Dedifferentiated amniotic fluid mesenchymal stem cell (primary cell): ENCODE measurements around the gene MNT.

Experiments used
- DNase-seq: peaks from one replicate; pipeline ENCODE4 v3.0.0-alpha.2; 2016; ENCODE audit errors: extremely low spot score

Gene MNT

DNA sequence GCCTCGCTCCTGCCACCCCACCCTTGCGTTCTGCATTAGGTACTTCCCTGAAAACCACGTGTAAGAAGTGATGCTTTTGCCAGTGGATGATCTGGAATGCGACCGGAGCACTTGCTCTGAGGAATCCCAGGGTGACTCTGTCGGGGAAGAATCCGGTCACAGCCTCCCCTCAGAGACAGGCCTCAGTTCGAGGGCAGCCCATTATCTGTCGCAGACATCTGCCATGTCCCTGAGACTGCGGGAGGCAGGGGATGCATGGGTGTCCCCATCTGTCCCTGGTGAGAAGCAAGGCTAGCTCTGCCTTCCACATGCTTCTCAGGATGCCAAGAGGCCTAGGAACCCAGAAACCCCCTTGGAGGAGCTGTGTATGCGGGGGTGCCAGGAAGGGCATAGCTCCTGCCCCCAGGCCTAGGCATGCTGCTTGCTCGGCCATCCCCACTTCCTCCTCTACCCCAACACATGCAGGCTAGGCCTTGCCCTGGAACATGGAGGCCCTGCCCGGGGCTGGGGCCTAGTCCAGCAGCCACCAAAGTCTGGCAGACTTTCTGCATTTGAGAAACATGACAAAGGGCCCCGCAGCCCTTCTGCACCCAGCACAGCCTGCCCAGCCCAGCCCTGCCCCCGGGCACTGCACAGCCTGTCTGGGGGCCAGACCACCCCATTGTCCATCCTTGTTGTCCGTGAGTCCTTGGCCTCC, 20.5 kb downstream of the MNT start:
- no peak for DNase-seq

DNA sequence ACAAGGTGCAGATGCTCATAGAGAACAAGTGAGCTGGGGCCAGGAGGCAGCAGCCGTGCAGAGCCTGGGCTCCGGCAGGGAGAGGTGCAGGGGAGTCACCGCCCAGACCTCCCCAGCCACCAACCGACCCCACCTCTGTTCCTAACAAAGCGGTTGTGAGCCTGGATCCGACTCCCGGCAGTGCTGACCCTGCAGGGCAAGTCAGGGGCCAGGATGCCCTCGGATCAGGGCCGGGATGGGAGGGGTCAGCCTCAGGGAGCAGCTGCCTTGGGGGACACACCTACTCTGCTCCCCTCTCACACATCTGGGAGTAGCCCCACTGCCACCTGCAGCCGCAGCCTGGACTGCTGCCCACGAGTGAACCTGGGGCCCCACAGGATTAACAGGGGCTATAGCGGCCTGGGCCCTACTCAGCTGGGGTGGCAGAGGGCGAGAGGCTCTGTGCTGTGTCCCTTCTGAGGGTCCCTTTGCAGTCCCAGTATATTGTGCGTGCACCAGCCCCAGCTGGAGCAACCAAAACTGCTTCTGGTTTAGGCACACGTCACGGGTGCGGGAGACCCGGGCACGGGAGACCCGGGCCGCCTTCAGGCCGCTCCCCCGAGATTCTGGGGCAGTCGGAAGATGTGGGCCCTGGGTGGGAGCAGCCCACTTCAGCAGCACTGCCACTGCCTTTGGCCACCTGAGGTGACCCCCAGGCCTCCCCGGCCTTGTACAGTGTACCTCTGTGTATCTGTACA, 21.2 kb downstream of the MNT start:
- no peak for DNase-seq

DNA sequence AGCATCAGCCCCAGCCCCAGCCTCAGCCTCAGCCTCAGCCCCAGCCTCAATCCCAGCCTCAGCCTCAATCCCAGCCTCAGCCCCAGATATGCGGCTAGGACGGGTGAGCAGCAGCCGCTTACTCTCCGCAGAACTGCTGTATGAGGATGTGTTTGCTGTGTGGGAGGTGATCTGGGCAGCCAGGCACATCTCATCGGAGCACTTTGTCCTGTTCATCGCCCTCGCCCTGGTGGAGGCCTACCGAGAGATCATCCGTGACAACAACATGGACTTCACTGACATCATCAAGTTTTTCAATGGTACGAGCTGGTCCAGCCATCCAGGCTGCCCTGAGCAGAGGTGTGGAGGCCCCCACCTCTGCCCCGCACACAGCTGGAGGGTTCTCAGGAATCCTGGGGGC, 22.0 kb downstream of the MNT start:
- DNase-seq, result no peak

DNA sequence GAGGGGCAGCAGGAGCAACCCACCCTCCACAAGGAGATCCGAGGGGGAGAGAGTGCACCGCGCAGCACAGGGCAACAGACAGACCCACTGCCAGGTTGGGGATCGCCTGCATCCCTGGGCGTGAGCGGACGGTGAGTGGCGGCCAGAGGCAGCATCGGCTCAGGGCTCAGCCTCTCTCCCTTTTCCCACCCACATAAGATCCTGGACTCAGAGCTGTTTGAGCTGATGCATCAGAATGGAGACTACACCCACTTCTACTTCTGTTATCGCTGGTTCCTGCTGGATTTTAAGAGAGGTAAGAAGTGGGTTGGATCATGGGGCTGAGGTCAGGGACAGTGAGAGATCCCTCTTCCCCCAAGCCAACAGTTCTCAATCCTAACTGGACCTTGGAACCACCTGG, 23.2 kb downstream of the MNT start:
- DNase-seq, result no peak

DNA sequence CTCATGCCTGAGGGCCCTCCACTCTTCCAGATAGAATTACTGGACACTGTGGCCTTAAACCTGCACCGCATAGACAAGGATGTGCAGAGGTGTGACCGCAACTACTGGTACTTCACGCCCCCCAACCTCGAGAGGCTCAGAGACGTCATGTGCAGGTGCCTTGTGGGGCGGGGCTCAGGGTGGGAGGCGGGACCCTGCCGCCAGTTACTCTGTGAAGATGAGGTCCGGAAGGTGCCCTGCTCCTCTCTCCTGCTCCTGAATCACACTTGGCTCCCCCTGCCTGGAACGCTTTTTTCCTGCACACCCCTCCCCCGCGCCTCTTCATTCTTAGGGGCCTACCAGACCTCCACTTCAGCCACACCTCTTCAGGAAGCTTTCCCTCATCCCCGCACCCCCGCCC, 24.8 kb downstream of the MNT start:
- no peak for DNase-seq

DNA sequence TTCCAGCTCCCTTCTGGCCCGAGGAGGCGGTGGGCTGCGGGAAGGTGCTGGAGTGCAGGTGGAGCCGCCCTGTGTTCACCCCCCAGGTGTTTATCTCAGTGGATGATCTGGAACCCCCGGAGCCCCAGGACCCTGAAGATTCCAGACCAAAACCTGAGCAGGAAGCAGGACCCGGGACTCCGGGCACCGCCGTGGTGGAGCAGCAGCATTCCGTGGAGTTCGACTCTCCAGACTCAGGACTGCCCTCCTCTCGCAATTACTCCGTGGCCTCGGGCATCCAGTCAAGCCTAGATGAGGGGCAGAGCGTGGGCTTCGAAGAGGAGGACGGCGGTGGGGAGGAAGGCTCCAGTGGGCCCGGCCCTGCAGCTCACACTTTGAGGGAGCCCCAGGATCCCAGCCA, 25.5 kb downstream of the MNT start:
- no peak for DNase-seq

DNA sequence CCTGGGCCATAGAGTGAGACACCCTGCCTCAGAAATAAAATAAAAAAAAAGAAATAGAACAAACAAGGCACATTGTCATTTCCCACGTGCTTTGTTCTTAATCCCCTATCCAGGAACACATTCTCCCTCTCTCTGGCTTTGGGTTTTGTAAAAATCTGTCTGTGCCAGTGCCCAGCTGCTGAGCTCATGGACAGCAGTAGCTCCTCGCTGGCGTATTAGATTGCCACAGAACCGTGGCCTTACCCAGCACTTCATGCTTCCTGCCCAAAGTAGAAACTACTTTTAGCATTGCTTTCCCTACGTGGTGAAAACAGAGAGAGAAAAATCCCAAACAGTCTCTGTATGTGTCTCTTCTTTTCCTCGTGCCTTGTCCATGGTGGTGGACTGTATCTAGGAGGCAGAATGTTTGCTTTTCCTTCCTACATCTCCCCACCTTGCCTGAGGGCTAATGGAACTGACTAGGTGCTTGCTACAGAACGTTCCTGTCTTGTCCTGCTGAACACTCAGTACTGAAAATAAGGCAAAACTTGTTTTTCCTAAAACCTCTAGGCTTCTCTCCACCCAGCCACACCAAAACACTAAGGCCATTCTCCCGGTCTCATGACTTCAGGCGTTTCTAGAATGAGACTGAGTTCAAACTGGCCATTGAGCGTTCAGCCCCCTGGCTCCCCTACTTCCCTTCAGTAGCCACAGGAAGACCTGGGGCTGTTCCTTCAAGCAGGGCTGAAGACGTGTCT, 26.1 kb downstream of the MNT start:
- no peak for DNase-seq

DNA sequence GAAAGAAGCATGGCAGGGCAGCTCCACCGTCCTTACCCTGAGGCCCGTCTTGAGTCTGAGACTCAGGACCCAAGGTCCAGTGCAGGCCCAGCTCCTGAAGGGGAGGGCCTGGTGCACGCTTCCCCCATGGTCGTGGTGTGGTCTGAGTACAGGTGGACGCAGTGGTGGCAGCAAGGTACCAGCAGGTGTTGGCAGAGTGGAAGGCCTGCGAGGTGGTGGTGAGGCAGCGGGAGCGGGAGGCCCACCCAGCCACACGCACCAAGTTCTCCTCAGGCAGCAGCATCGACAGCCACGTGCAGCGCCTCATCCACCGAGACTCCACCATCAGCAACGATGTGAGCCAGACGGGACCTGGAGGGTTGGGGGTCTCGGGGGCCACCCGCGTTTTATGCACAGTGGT, 27.7 kb downstream of the MNT start:
- no peak for DNase-seq

DNA sequence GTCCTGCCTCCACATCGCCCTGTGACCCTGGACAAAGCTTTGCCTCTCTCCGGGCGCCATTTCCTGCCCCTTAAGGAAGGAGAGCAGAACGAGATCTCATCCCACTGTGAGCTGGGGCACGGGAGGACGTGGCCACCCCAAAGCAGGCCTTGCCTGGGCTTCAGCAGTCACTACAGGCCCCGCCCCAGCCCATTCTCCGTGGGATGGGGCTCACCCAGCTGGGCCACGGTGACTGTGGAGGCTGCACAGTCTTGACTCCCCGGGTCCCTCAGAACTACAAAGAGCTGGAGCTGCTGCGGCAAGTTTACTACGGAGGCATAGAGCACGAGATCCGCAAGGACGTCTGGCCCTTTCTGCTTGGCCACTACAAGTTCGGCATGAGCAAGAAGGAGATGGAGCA, 28.2 kb downstream of the MNT start:
- DNase-seq, result no peak

DNA sequence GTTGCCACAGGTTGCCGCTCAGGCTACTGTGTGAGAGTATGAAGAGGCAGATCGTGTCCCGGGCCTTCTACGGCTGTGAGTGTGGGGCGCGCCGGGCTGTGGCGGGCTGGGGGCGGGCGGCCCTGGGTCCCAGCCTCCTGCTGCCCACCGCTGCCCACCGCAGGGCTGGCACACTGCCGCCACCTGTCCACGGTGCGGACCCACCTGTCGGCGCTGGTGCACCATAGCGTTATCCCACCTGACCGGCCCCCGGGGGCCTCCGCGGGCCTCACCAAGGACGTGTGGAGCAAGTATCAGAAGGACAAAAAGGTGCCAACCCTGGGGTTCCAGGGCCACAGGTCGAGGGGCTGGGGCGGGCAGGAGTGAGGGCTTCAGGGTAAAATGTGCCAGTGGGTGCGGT, 28.7 kb downstream of the MNT start:
- DNase-seq, result no peak

DNA sequence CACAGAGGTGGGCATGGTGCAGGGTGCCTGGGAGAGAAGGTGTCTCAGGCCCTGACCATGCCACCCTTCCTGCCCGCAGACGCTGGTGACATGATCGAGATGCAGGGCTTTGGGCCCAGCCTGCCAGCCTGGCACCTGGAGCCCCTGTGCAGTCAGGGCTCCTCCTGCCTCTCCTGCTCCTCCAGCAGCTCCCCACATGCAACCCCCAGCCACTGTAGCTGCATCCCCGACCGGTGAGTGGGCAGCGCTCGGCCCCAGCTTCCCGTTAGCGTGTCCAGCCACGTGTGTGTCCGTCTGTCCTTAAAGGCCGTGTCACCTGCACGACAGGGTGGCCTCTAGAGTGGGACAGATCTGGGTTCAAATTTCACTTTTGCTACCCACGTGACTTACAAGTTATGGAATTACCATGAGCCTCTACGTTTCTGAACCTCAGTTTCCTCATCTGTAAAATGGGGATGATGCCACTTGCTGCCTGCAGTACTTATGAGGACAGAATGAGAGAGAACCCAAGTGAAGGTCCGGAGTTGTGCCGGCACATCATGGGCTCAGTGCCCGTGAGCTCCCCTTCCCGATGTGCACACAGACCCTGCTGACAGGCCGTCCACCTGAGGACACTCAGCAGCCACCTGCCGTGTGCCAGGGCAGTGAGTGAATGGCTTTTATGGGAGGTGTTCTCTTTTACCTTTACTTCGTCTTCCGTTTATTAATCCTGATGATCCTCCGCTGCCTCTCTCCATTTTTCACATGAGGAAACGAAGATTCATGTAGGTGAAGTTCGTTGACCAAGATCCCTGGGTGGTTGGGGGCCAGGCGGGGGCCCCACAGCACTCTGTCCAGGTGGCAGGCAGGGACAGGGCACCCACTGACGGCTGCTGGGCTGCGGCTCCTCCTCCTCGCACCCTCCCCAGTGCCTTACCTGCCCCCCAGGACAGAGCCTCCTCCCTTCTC, 29.4 kb downstream of the MNT start:
- no peak for DNase-seq

DNA sequence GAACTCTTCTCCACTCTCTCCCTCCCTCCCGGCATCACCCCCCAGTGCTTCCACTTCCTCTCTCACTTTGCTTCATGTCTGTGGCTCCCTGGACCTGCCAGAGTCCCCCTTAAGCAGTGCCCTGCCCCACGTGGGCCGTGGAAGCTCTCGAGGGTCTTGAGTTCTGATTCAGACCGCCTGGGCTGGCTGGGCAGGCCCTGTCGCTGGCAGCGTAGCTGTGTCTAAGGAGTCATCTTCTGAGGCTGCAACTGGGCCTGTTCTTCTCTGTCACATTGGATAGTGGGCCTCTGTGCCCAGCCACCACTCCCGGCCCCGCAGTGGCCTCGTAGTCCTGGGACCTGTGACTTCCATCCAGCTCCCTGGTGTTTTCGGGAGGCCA, 30.7 kb downstream of the MNT start:
- no peak for DNase-seq

DNA sequence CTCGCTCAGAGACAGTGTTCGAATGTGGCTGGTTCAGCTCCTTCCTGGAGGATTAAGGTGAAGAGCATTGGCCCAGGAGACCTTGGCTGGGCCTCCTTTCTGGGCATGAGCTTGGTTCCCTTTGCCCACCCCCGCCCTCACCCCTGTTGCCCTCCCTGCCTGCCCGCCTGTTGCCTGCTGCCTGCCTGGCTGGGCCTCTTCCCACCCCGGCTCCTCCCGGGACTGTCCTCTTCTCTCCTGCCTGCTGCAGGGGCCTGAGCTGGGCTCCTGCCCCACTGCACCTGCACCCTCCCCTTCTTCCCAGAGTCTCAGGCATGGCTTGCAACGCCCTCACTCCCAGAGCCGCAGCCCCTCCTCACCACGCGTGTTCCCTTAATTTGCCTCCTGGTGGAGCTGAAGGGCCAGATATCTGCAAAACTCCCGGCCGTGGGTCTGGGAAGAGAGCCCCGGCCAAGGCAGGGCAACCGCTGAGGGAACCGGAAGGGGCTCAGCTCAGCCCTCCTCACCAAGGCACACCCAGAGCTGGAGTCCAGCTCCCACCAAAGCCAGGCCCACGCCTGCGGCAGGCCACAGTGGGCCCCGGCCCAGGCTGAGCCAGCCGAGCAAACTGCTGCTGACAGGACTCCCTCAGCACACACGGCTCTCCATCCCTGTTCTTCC, 31.2 kb downstream of the MNT start:
- no peak for DNase-seq

DNA sequence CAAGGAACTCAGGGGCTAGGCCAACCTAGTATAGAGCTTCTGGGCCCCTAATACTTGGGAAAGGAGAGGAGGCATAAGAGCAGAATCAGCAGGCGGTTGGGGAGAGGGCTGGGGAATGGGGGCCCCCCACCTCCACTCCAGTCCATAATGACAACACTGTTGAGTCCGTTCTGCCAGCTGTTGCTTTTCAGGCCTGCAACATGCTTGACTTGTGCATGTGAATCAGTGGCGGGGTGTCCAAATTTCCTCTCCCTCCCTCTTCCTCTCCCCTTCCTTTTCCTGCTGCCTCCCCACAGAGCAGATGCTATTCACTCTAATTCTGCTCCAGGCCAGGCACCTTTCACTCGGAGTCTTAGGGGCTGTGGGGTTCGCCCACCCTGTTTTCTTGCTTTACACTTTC, 31.8 kb downstream of the MNT start:
- DNase-seq, result no peak

DNA sequence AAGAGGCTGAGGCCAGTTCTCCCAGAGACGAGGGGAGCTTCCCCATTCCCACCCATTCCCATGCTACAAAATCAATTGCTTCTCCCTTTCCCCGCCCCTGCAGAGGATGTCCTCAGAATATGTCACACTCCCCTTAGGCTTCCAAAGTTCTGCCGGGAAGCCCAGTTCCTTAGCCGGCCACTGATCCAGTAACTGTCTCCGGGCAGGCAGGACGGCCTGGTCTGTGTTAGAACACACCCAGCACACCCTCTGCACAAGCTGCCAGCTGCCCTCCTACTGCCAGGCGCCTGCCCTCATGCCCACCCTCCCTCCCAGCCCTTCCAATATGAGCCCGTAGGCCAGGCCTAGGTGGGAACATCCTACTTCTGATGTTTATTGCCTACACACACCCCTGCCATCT, 32.5 kb downstream of the MNT start:
- DNase-seq, result no peak

DNA sequence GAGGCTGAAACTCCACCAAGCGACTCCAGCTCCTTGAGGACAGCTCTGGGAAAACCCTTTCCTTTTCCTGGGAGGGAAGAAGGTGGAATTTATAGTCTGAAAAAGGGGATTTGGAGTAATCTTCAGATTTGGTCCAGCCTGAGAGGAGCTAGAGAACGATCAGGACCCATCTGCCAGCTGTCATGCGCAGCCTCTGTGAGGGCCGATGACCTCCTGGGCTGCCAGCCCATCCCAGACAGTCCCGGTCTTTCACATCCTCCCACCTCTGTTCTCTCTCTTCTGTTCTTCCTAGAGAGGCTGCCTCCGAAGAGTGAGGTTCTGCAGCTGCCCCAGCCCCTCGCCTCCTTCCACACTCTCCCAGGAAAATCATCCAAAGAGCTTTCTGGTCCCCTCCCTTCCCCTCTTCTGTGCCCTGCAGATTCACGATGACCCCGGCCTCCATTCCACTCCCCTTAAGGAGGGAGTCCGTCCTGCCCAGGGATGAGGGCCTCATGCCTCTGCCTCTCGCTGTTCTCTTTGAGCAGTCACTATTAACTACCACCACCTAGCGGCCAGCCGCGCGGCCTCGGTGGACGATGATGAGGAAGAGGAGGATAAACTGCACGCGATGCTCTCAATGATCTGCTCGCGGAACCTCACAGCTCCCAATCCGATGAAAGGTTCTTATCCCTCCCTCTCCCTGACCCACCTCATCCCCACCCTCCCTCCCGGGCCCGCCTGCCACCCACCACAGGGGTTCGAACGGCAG, 33.9 kb downstream of the MNT start:
- DNase-seq, result no peak

DNA sequence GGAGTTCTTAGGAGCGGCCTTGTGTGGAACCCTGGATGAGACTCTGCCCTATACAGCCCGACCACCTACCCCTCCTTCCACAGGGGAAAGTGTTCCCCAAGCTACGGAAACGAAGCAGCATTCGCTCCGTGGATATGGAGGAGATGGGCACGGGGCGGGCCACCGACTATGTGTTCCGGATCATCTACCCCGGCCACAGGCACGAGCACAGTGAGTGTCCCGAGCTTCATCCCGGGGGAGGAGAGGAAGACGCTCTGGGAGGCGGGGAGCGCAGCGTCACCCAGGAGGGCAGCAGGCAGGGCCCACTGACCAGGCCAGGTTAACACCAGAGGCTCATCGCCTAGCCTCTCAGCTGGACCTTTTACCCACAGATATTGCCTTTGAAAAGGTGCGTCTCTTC, 35.7 kb downstream of the MNT start:
- no peak for DNase-seq

DNA sequence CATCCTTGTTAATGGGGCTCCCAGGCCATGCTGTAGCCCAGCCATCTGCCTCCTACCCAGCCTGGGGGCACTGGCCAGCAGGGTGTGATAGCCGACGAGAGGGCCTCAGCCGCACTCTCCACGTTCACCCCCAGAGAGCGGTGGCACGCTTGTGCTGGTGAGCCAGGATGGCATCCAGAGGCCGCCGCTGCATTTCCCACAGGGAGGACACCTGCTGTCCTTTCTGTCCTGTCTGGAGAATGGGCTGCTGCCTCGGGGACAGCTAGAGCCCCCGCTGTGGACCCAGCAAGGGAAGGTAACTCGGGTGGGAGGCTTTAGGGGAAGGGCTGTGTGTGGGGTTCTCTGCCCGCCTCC, 36.1 kb downstream of the MNT start:
- no peak for DNase-seq

DNA sequence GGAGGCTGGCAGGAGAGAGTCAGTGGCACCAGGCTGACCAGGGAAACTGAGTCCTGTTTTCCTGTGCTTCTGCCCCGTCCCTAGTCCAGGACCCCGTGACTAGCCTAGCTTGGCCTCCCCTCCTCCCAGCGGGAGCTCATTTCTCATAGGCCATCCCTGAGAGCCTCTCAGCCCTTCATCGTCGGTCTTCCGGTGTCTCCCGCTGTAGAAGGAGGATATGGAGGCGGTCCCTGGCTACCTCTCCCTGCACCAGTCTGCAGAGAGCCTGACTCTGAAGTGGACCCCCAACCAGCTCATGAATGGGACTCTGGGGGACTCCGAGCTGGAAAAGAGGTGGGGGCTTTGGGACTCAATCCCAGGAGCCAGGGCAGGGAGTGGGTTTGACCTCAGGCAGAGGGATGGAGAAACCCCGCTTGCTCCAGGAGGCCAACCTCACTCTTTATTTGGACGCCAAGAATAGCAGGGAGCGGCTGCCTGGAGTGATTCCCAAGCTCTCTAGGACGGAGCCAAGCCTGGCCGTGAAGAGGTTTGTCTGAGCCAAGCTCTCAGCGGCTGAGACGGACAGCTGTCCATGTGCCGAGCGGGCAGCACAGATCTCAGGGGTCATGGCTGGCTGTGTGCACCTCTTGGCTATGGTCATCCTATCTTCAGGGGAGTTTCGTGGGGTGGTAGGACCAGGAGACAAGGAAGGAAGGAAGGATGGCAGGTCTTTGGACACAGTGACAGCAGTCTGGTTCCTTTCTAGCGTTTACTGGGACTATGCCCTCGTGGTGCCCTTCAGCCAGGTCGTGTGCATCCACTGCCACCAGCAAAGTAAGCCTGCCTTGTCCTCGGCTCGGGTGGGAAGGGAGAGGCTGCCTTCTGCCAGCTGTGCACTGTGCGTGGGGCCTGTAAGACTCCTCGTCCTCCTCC, 36.8 kb downstream of the MNT start:
- DNase-seq, result no peak

DNA sequence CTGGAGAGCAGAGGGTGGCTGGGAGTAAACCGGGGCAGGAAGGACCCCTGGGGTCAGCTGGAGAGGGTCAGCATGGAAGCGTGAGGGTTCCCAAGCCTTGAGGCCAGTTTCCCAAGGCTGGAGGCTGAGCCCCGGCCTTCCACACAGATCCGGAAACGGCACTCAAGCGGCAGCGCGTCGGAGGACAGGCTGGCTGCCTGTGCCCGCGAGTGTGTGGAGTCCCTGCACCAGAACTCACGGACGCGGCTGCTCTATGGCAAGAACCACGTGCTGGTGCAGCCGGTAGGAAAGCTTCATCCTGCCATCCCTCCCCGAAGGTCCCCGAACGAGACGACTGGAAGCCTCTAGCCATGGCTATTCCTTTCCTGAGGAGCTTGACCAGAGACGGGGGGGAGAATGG, 37.5 kb downstream of the MNT start:
- DNase-seq, result no peak
